Measurements from ENCODE around the gene ALG12.

Gene ALG12

GRCh38 chr22:49964136-49965090 is 46.2 kb upstream of the ALG12 start:
- TF ChIP-seq CTCF (IDR thresholded peaks at IDR 0.05; ENCODE audit: low read depth, low read length) = no peak
- H3K4me3 ChIP-seq (ENCODE audit: low read depth, low read length) = no peak overlapping the region

- TF ChIP-seq CTCF (IDR thresholded peaks at IDR 0.05; ENCODE audit: low read depth, low read length) = no peak
- no peak overlapping the region for H3K4me3 ChIP-seq (ENCODE audit: low read depth, low read length)
Measured at GRCh38 chr22:49963647-49964026, 45.4 kb upstream of the ALG12 start.

GRCh38 chr22:49962751-49963646 is 44.8 kb upstream of the ALG12 start:
- peak overlapping the region; percentile 75 for H3K4me3 ChIP-seq (ENCODE audit: low read depth, low read length)

GRCh38 chr22:49962012-49962750 is 43.9 kb upstream of the ALG12 start:
- H3K4me3 ChIP-seq (ENCODE audit: low read depth, low read length) = peak overlapping the region; percentile 75
- TF ChIP-seq CTCF (IDR thresholded peaks at IDR 0.05; ENCODE audit: low read depth, low read length) = no peak

More at GRCh38 chr22:49962751-49963646, 44.8 kb upstream of the ALG12 start:
- no peak for TF ChIP-seq CTCF (IDR thresholded peaks at IDR 0.05; ENCODE audit: low read depth, low read length)

GRCh38 chr22:49961601-49962011 is 43.4 kb upstream of the ALG12 start:
- peak overlapping the region; percentile 75 for H3K4me3 ChIP-seq (ENCODE audit: low read depth, low read length)

More at GRCh38 chr22:49961601-49962011, 43.4 kb upstream of the ALG12 start:
- no peak for TF ChIP-seq CTCF (IDR thresholded peaks at IDR 0.05; ENCODE audit: low read depth, low read length)

Measured in WI38 (cell line).